IMR-90 (cell line): Measurements from ENCODE around the gene PPP1R14B. TPM values are rescaled to one million over a fixed set of nuclear protein-coding genes. Genes with fewer than 3 reads are reported as not detected.
A peak's percentile ranks its signal among the peaks of the same experiment; 100 is the strongest.

ENCODE experiments used
- ATAC-seq: fragments of 200-7000 bp; cut with Tn5 transposase; 2 replicates; pipeline ENCODE4 v1.9.1; 2020; ENCODE audit warnings: low read depth, mild to moderate bottlenecking, moderate library complexity
- BruUV-seq: library from RNA; stranded (reverse); fragments of 400-500 nt; replicated peaks from 2 replicates; lab custom pipeline; 2021; lab: Mats Ljungman, UMichigan
- CTCF ChIA-PET: fragments of 300-600 bp; formaldehyde crosslinking; extraction: SDS; loops from one replicate; lab custom pipeline; 2021; ENCODE audit warnings: antibody characterized with exemption; lab: Yijun Ruan, JAX
- POLR2A ChIA-PET: fragments of 300-600 bp; sonication (Branson Sonifier 250); formaldehyde crosslinking; loops from one replicate; lab custom pipeline; 2022; ENCODE audit warnings: antibody characterized with exemption; ENCODE audit not compliant: unreplicated experiment; lab: Charles Lee
- DNase-seq: peaks from one replicate; pipeline ENCODE4 v3.0.0; 2013
- H2AFZ ChIP-seq: replicated peaks from 2 replicates; pipeline ENCODE3; 2013; ENCODE audit warnings: low read length, mild to moderate bottlenecking; ENCODE audit not compliant: poor library complexity
- H2AK5ac ChIP-seq: 2 replicates; pipeline ENCODE4 v1.6.1; 2013; ENCODE audit warnings: low read depth, low read length, inconsistent platforms
- H2AK9ac ChIP-seq: replicated peaks from 2 replicates; pipeline ENCODE3; 2013; ENCODE audit warnings: mild to moderate bottlenecking, low read depth, low read length, moderate library complexity; ENCODE audit not compliant: poor library complexity
- H2BK120ac ChIP-seq: 2 replicates; pipeline ENCODE4 v1.6.1; 2013; ENCODE audit warnings: low read depth, low read length, inconsistent platforms
- H2BK15ac ChIP-seq: 3 replicates; pipeline ENCODE4 v1.6.1; 2013; ENCODE audit warnings: low read depth, low read length, inconsistent platforms
- H2BK20ac ChIP-seq: 2 replicates; pipeline ENCODE4 v1.6.1; 2013; ENCODE audit warnings: low read depth, mild to moderate bottlenecking, inconsistent platforms, low read length, moderate library complexity
- H2BK5ac ChIP-seq: 2 replicates; pipeline ENCODE4 v1.6.1; 2013; ENCODE audit warnings: mild to moderate bottlenecking, low read depth, low read length, inconsistent platforms; ENCODE audit not compliant: poor library complexity, severe bottlenecking
- H3K14ac ChIP-seq: replicated peaks from 2 replicates; pipeline ENCODE4 v1.6.1; 2013; ENCODE audit warnings: low read depth, low read length, inconsistent platforms
- H3K18ac ChIP-seq: 2 replicates; pipeline ENCODE4 v1.6.1; 2013; ENCODE audit warnings: low read depth, low read length, control low read depth
- H3K23ac ChIP-seq: 2 replicates; pipeline ENCODE4 v1.6.1; 2013; ENCODE audit warnings: low read depth, low read length, inconsistent platforms
- H3K27ac ChIP-seq: 2 replicates; pipeline ENCODE4 v1.5.1; 2013; ENCODE audit warnings: mild to moderate bottlenecking, control low read depth, low read length; ENCODE audit not compliant: insufficient read depth
- H3K27me3 ChIP-seq: 2 replicates; pipeline ENCODE4 v1.6.1; 2013; ENCODE audit warnings: low read length; ENCODE audit not compliant: control insufficient read depth, insufficient read depth
- H3K36me3 ChIP-seq: 2 replicates; pipeline ENCODE4 v1.6.1; 2013; ENCODE audit warnings: low read length, mixed read lengths; ENCODE audit not compliant: control insufficient read depth, insufficient read depth
- H3K4ac ChIP-seq: 2 replicates; pipeline ENCODE4 v1.6.1; 2013; ENCODE audit warnings: low read depth, low read length, inconsistent platforms
- H3K4me1 ChIP-seq: 2 replicates; pipeline ENCODE4 v1.6.1; 2013; ENCODE audit warnings: low read length, mixed read lengths; ENCODE audit not compliant: control insufficient read depth, insufficient read depth
- H3K4me2 ChIP-seq: 2 replicates; pipeline ENCODE4 v1.6.1; 2013; ENCODE audit warnings: low read depth, mild to moderate bottlenecking, control low read depth, low read length, moderate library complexity
- H3K4me3 ChIP-seq: 2 replicates; pipeline ENCODE4 v1.5.1; 2013; ENCODE audit warnings: low read depth, mild to moderate bottlenecking, control low read depth, low read length, moderate library complexity; ENCODE audit not compliant: insufficient read depth
- H3K56ac ChIP-seq: 2 replicates; pipeline ENCODE4 v1.6.1; 2013; ENCODE audit warnings: low read length, inconsistent platforms; ENCODE audit not compliant: insufficient read depth; ENCODE audit errors: extremely low read depth
- H3K79me1 ChIP-seq, 2 experiments: 2 replicates each; pipeline ENCODE4 v1.6.1; 2013; ENCODE audit warnings: low read length in 2 of 2, inconsistent platforms in 1 of 2, low read depth in 1 of 2
- H3K9ac ChIP-seq: 2 replicates; pipeline ENCODE4 v1.6.1; 2013; ENCODE audit warnings: low read depth, low read length, control low read depth
- H3K9me1 ChIP-seq: 2 replicates; pipeline ENCODE4 v1.6.1; 2013; ENCODE audit warnings: low read length, inconsistent platforms; ENCODE audit not compliant: insufficient read depth
- H3K9me3 ChIP-seq: 2 replicates; pipeline ENCODE4 v1.6.1; 2013; ENCODE audit warnings: low read length; ENCODE audit not compliant: control insufficient read depth, insufficient read depth
- H4K20me1 ChIP-seq: 2 replicates; pipeline ENCODE4 v1.6.1; 2013; ENCODE audit warnings: low read length, inconsistent platforms; ENCODE audit not compliant: insufficient read depth
- H4K5ac ChIP-seq: 2 replicates; pipeline ENCODE4 v1.6.1; 2013; ENCODE audit warnings: mild to moderate bottlenecking, low read depth, low read length, control low read depth
- H4K8ac ChIP-seq, 2 experiments: 2 replicates each; pipeline ENCODE4 v1.6.1; 2013; ENCODE audit warnings: low read depth in 2 of 2, low read length in 2 of 2, control low read depth in 1 of 2, inconsistent platforms in 1 of 2
- H4K91ac ChIP-seq: 2 replicates; pipeline ENCODE4 v1.6.1; 2013; ENCODE audit warnings: low read depth, low read length, inconsistent platforms; ENCODE audit not compliant: insufficient read depth
- BHLHE40 ChIP-seq: fragments of 150-350 bp; IDR thresholded peaks from 2 replicates; pipeline ENCODE4 v1.6.1; 2016; ENCODE audit warnings: mild to moderate bottlenecking, low read depth, low read length
- CEBPB ChIP-seq: IDR thresholded peaks from 2 replicates; pipeline ENCODE4 v1.6.1; 2012; ENCODE audit warnings: low read depth, low read length, improper control_type of control experiment
- CHD1 ChIP-seq: IDR thresholded peaks from 2 replicates; pipeline ENCODE4 v1.6.1; 2012; ENCODE audit warnings: low read depth, low read length, improper control_type of control experiment
- CTCF ChIP-seq: conservative IDR thresholded peaks from 2 replicates; pipeline ENCODE4 v1.5.1; 2012; ENCODE audit warnings: mild to moderate bottlenecking, low read depth, low read length, improper control_type of control experiment
- ELK1 ChIP-seq: fragments of 150-350 bp; IDR thresholded peaks from 2 replicates; pipeline ENCODE4 v1.6.1; 2016; ENCODE audit warnings: low read depth, mild to moderate bottlenecking, low read length, moderate library complexity, borderline replicate concordance
- FOS ChIP-seq: fragments of 150-350 bp; IDR thresholded peaks from 2 replicates; pipeline ENCODE4 v1.6.1; 2016; ENCODE audit warnings: low read depth, low read length
- MAFK ChIP-seq: IDR thresholded peaks from 2 replicates; pipeline ENCODE4 v1.6.1; 2012; ENCODE audit warnings: low read depth, low read length, improper control_type of control experiment
- MAZ ChIP-seq: IDR thresholded peaks from 2 replicates; pipeline ENCODE4 v1.6.1; 2012; ENCODE audit warnings: low read depth, mild to moderate bottlenecking, low read length, improper control_type of control experiment, moderate library complexity, borderline replicate concordance
- MXI1 ChIP-seq: IDR thresholded peaks from 2 replicates; pipeline ENCODE4 v1.6.1; 2012; ENCODE audit warnings: low read depth, mild to moderate bottlenecking, low read length, moderate library complexity, borderline replicate concordance
- NFE2L2 ChIP-seq: fragments of 150-350 bp; IDR thresholded peaks from 2 replicates; pipeline ENCODE4 v1.6.1; 2016; ENCODE audit warnings: low read depth, mild to moderate bottlenecking, low read length
- RAD21 ChIP-seq: IDR thresholded peaks from 2 replicates; pipeline ENCODE4 v1.6.1; 2012; ENCODE audit warnings: low read length, improper control_type of control experiment
- RCOR1 ChIP-seq: IDR thresholded peaks from 2 replicates; pipeline ENCODE4 v1.6.1; 2012; ENCODE audit warnings: mild to moderate bottlenecking, low read length, improper control_type of control experiment; ENCODE audit not compliant: insufficient replicate concordance
- RFX5 ChIP-seq: IDR thresholded peaks from 2 replicates; pipeline ENCODE4 v1.8.0; 2012; ENCODE audit warnings: low read depth, mild to moderate bottlenecking, low read length, moderate library complexity
- SMC3 ChIP-seq: fragments of 150-350 bp; IDR thresholded peaks from 2 replicates; pipeline ENCODE4 v1.6.1; 2016; ENCODE audit warnings: low read depth, mild to moderate bottlenecking, antibody characterized with exemption, low read length, moderate library complexity
- WGBS, 2 experiments: methylation state at CpG; one replicate each; pipeline versions ENCODE4 v1.1.5 to v1.1.7; 2013; ENCODE audit warnings: missing lambda C conversion rate in 2 of 2; ENCODE audit not compliant: insufficient read length in 1 of 2; ENCODE audit errors: extremely low coverage in 2 of 2; 5-methylcytosine and 5-hydroxymethylcytosine counted together
- dilution Hi-C: fragments of 300-500 bp; cut with HindIII; formaldehyde crosslinking; loops from one replicate; pipeline ENCODE4 v1.14.3; 2018; ENCODE audit warnings: low sequenced_read_pairs; ENCODE audit not compliant: unreplicated experiment
- in situ Hi-C: fragments of 300-500 bp; cut with MboI; formaldehyde crosslinking; loops from 3 replicates; pipeline ENCODE4 v1.14.3; 2019; ENCODE audit warnings: low sequenced_read_pairs, inconsistent platforms, mixed read lengths
- intact Hi-C: fragments of 100-400 bp; cut with micrococcal nuclease; formaldehyde crosslinking; loops from 2 replicates; pipeline ENCODE4 v1.10.0; 2022
- polyA plus RNA-seq, 3 experiments: library from polyadenylated mRNA; depleted of rRNA; stranded (reverse); fragments of >200 nt; gene quantifications; 2 replicates each; pipeline ENCODE4 v1.2.3, GENCODE V29; 2012; ENCODE audit warnings: low replicate concordance in 1 of 3
- total RNA-seq: library from RNA; depleted of rRNA; stranded (reverse); fragments of >200 nt; gene quantifications from 2 replicates; pipeline ENCODE4 v1.2.3, GENCODE V29; 2012

PPP1R14B gene
- total and polyA plus RNA-seq, 2 of the 4 experiments (the other 2 are of a cell fraction), result 176 to 257 TPM

- no peak overlapping the region for H3K18ac ChIP-seq
- H4K20me1 ChIP-seq, result peaks cover 5% of the 10 kb centered on the region; the same call in 1 of the 2 replicates
- H3K23ac ChIP-seq, result peak overlapping the region; percentile 87; the same call in 1 of the 2 replicates
- peaks cover 5% of the 10 kb centered on the region; the same call in 1 of the 2 replicates for H3K9me1 ChIP-seq
- H4K8ac ChIP-seq, result peak overlapping the region; percentile 91 to 92; a peak in 3 of 4 replicates
- no peak overlapping the region for H2BK20ac ChIP-seq
- H2AK5ac ChIP-seq, result peak overlapping the region; percentile 95
- POLR2A ChIA-PET, result no interaction called here
- peak overlapping the region; percentile 11 for H2BK5ac ChIP-seq
- intact Hi-C loops (loop anchor here (1.0 kb wide), 1 partner anchor 34 kb away; no protein-coding TSS in a partner anchor), in situ Hi-C loops (no loop called here), dilution Hi-C loops (no loop called here)
- H3K56ac ChIP-seq, result no peak overlapping the region; the same call in 1 of the 2 replicates
- peak overlapping the region; percentile 37 for H4K5ac ChIP-seq
- BruUV-seq, result no TSS peak
- peaks cover 6% of the 10 kb centered on the region; the same call in 1 of the 2 replicates for H3K36me3 ChIP-seq
- peak overlapping the region; percentile 82 for H3K4me2 ChIP-seq
- 60% methylated on average over 15 of the region's 40 CpGs; no CpG with 5 or more reads in 1 of the 2 experiments for WGBS, 2 experiments
- H4K91ac ChIP-seq, result peak overlapping the region; percentile 32; the same call in 1 of the 2 replicates
- peak overlapping the region; percentile 93 for H2AFZ ChIP-seq
- peak overlapping the region; percentile 99 for H2AK9ac ChIP-seq
- H3K79me1 ChIP-seq, result peaks cover 15 to 39% of the 10 kb centered on the region in 2 experiments
- no peak for DNase-seq
- peak overlapping the region; percentile 47 for H3K27ac ChIP-seq
- CTCF ChIA-PET, result interaction anchor here (0.6 kb wide), 1 partner anchor 15 kb away, joined by 3 read pairs; no protein-coding TSS in a partner anchor
- H3K4ac ChIP-seq, result peak overlapping the region; percentile 81
- H3K14ac ChIP-seq, result peak overlapping the region; percentile 86
- peak; percentile 0 for ATAC-seq
- TF ChIP-seq CHD1 (no peak), MXI1 (no peak), RFX5 (no peak), MAFK (no peak), BHLHE40 (no peak), CTCF (no peak; the same call in 1 of the 2 replicates), RCOR1 (no peak), SMC3 (no peak), NFE2L2 (no peak), MAZ (no peak; the same call in 1 of the 2 replicates), ELK1 (no peak), FOS (no peak), CEBPB (no peak), RAD21 (no peak)
- H3K4me1 ChIP-seq, result peaks cover 8% of the 10 kb centered on the region
- peak overlapping the region; percentile 71 for H3K4me3 ChIP-seq
- H2BK120ac ChIP-seq, result no peak overlapping the region
- H3K27me3 ChIP-seq, result peaks cover 11% of the 10 kb centered on the region
- H3K9me3 ChIP-seq, result no peaks in the 10 kb centered on the region
- H2BK15ac ChIP-seq, result no peak overlapping the region
- peak overlapping the region; percentile 75 for H3K9ac ChIP-seq
Observed at GRCh38 chr11:64285885-64286800, 39.4 kb upstream of the PPP1R14B start.
